H1 (cell line): ENCODE results near the gene PAX7. TPM values are rescaled to one million over a fixed set of nuclear protein-coding genes. Genes with fewer than 3 reads are reported as not detected.

Experiments used
- CTCF ChIA-PET: fragments of 300-600 bp; sonication (Branson Sonifier 250); formaldehyde crosslinking; loops from one replicate; lab custom pipeline; 2021; ENCODE audit not compliant: partially characterized antibody; lab: Charles Lee
- POLR2A ChIA-PET: fragments of 300-600 bp; sonication (Branson Sonifier 250); formaldehyde crosslinking; loops from one replicate; lab custom pipeline; 2021; ENCODE audit warnings: inconsistent platforms; ENCODE audit not compliant: partially characterized antibody; lab: Charles Lee
- DNase-seq, 2 experiments: peaks; one replicate each; pipeline versions ENCODE4 v3.0.0 to v3.0.0-alpha.2; 2010 to 2022; ENCODE audit warnings: low spot score in 2 of 2, low read depth in 1 of 2, mixed read lengths in 1 of 2
- FAIRE-seq: peaks from 2 replicates; lab custom pipeline; 2011; peaks lifted over from hg19 to GRCh38; lab: Jason Lieb, UNC
- H2AFZ ChIP-seq: 2 replicates; pipeline ENCODE4 v1.8.1; 2012; ENCODE audit warnings: low read length, inconsistent platforms
- H2AK5ac ChIP-seq: 2 replicates; pipeline ENCODE4 v1.6.1; 2013; ENCODE audit warnings: low read depth, low read length
- H2BK120ac ChIP-seq: replicated peaks from 2 replicates; pipeline ENCODE3; 2013; ENCODE audit warnings: low read depth, low read length, inconsistent platforms
- H2BK12ac ChIP-seq: 2 replicates; pipeline ENCODE4 v1.6.1; 2013; ENCODE audit warnings: low read depth, low read length
- H2BK15ac ChIP-seq: 2 replicates; pipeline ENCODE4 v1.6.1; 2013; ENCODE audit warnings: low read length
- H2BK20ac ChIP-seq: 2 replicates; pipeline ENCODE4 v1.6.1; 2013; ENCODE audit warnings: low read length
- H2BK5ac ChIP-seq: 2 replicates; pipeline ENCODE4 v1.6.1; 2013; ENCODE audit warnings: low read depth, low read length
- H3K14ac ChIP-seq: 2 replicates; pipeline ENCODE4 v1.6.1; 2013; ENCODE audit warnings: inconsistent platforms; ENCODE audit not compliant: insufficient read length
- H3K18ac ChIP-seq: 2 replicates; pipeline ENCODE4 v1.6.1; 2013; ENCODE audit warnings: low read length; ENCODE audit errors: extremely low read depth
- H3K23ac ChIP-seq: 2 replicates; pipeline ENCODE4 v1.6.1; 2013; ENCODE audit warnings: inconsistent platforms; ENCODE audit not compliant: insufficient read length
- H3K23me2 ChIP-seq: 2 replicates; pipeline ENCODE4 v1.6.1; 2013; ENCODE audit warnings: low read depth, low read length
- H3K27ac ChIP-seq: 2 replicates; pipeline ENCODE4 v1.6.1; 2011; ENCODE audit warnings: low read depth, low read length, inconsistent platforms
- H3K27me3 ChIP-seq, 4 experiments: replicated peaks in 1 of 4; 1 replicate in 1 of 4; 2 replicates in 3 of 4; pipeline versions ENCODE4 v1.6.1 to v1.8.1; 2011 to 2013; ENCODE audit warnings: low read length in 3 of 4, mild to moderate bottlenecking in 3 of 4, inconsistent platforms in 2 of 4, mixed read lengths in 2 of 4, moderate library complexity in 1 of 4; ENCODE audit not compliant: control insufficient read depth in 3 of 4, insufficient read depth in 3 of 4; ENCODE audit errors: extremely low read depth in 1 of 4
- H3K36me3 ChIP-seq, 4 experiments: 2 replicates each; pipeline versions ENCODE4 v1.6.1 to v1.8.1; 2011 to 2013; ENCODE audit warnings: mild to moderate bottlenecking in 4 of 4, low read length in 3 of 4, moderate library complexity in 2 of 4, control low read depth in 1 of 4, inconsistent platforms in 1 of 4; ENCODE audit not compliant: insufficient read depth in 4 of 4, control insufficient read depth in 2 of 4
- H3K4ac ChIP-seq: replicated peaks from 2 replicates; pipeline ENCODE3; 2013; ENCODE audit warnings: low read length, low read depth, mixed read lengths, inconsistent platforms; ENCODE audit not compliant: insufficient read length
- H3K4me1 ChIP-seq, 4 experiments: replicated peaks in 1 of 4; 1 replicate in 1 of 4; 2 replicates in 3 of 4; pipeline versions ENCODE4 v1.6.1 to v1.8.1; 2011 to 2013; ENCODE audit warnings: low read length in 3 of 4, inconsistent platforms in 2 of 4, mixed read lengths in 1 of 4; ENCODE audit not compliant: insufficient read depth in 4 of 4, control insufficient read depth in 3 of 4
- H3K4me2 ChIP-seq, 2 experiments: 2 replicates each; pipeline versions ENCODE4 v1.6.1 to v1.8.1; 2011 to 2013; ENCODE audit warnings: low read depth in 2 of 2, low read length in 2 of 2, control low read depth in 1 of 2, inconsistent platforms in 1 of 2, mild to moderate bottlenecking in 1 of 2; ENCODE audit not compliant: insufficient read depth in 1 of 2
- H3K4me3 ChIP-seq, 4 experiments: fragments of 200-600, 300-600 bp in 1 of 4; sonication (generic), shearing (Covaris generic), sonication (Bioruptor Twin) in 1 of 4; 2 replicates each; pipeline versions ENCODE4 v1.5.1 to v1.8.1; 2011 to 2016; ENCODE audit warnings: low read length in 4 of 4, low read depth in 3 of 4, control low read depth in 2 of 4, inconsistent platforms in 2 of 4, mild to moderate bottlenecking in 2 of 4, mixed read lengths in 1 of 4, moderate library complexity in 1 of 4; ENCODE audit not compliant: insufficient read depth in 2 of 4; ENCODE audit errors: extremely low read depth in 1 of 4
- H3K56ac ChIP-seq: replicated peaks from 2 replicates; pipeline ENCODE3; 2013; ENCODE audit warnings: low read depth, mild to moderate bottlenecking, mixed read lengths, low read length, inconsistent platforms; ENCODE audit not compliant: insufficient read length
- H3K79me1 ChIP-seq: 2 replicates; pipeline ENCODE4 v1.6.1; 2013; ENCODE audit warnings: low read depth, low read length, control low read depth
- H3K79me2 ChIP-seq, 2 experiments: 2 replicates each; pipeline versions ENCODE4 v1.6.1 to v1.8.1; 2012 to 2013; ENCODE audit warnings: low read length in 2 of 2, mild to moderate bottlenecking in 2 of 2, inconsistent platforms in 1 of 2; ENCODE audit not compliant: insufficient read depth in 2 of 2, control insufficient read depth in 1 of 2
- H3K9ac ChIP-seq, 4 experiments: replicated peaks in 1 of 4; 1 replicate in 1 of 4; 2 replicates in 3 of 4; pipeline versions ENCODE4 v1.6.1 to v1.8.1; 2011 to 2013; ENCODE audit warnings: low read depth in 3 of 4, low read length in 3 of 4, control low read depth in 2 of 4, mild to moderate bottlenecking in 2 of 4, moderate library complexity in 2 of 4, inconsistent platforms in 1 of 4; ENCODE audit errors: extremely low read depth in 1 of 4
- H3K9me3 ChIP-seq, 2 experiments: 2 replicates each; pipeline versions ENCODE4 v1.6.1 to v1.8.1; 2012 to 2013; ENCODE audit warnings: mild to moderate bottlenecking in 2 of 2, moderate library complexity in 2 of 2, control low read depth in 1 of 2, inconsistent platforms in 1 of 2, low read depth in 1 of 2, low read length in 1 of 2, mixed read lengths in 1 of 2; ENCODE audit not compliant: insufficient read depth in 2 of 2
- H4K20me1 ChIP-seq, 2 experiments: replicated peaks in 1 of 2; 2 replicates each; pipeline versions ENCODE3 to v1.8.1; 2011 to 2013; ENCODE audit warnings: inconsistent platforms in 2 of 2, low read length in 2 of 2, mild to moderate bottlenecking in 1 of 2; ENCODE audit not compliant: insufficient read depth in 2 of 2, control insufficient read depth in 1 of 2
- H4K5ac ChIP-seq: 2 replicates; pipeline ENCODE4 v1.6.1; 2013; ENCODE audit warnings: low read length, low read depth, mixed read lengths, inconsistent platforms; ENCODE audit not compliant: insufficient read length
- H4K8ac ChIP-seq: 2 replicates; pipeline ENCODE4 v1.8.0; 2013; ENCODE audit warnings: mild to moderate bottlenecking, moderate library complexity, low read length, inconsistent platforms; ENCODE audit not compliant: insufficient read depth; ENCODE audit errors: extremely low read depth
- H4K91ac ChIP-seq: replicated peaks from 2 replicates; pipeline ENCODE3; 2013; ENCODE audit warnings: low read length, mixed read lengths, inconsistent platforms; ENCODE audit not compliant: insufficient read length
- ASH2L ChIP-seq: fragments of 200-600, 300-600 bp; sonication (generic); IDR thresholded peaks from one replicate; pipeline ENCODE4 v1.7.1; 2017; ENCODE audit warnings: low read length
- EGR1 ChIP-seq: IDR thresholded peaks from 2 replicates; pipeline ENCODE4 v1.6.1; 2011; ENCODE audit warnings: low read depth, low read length, borderline replicate concordance
- JUN ChIP-seq: IDR thresholded peaks from 2 replicates; pipeline ENCODE4 v1.6.1; 2011; ENCODE audit warnings: low read depth, mild to moderate bottlenecking, improper control_type of control experiment, low read length
- MAFK ChIP-seq: IDR thresholded peaks from 2 replicates; pipeline ENCODE4 v1.6.1; 2012; ENCODE audit warnings: low read depth, mild to moderate bottlenecking, improper control_type of control experiment, low read length
- POLR2A ChIP-seq, 2 experiments: IDR thresholded peaks; 1 replicate in 1 of 2; 2 replicates in 1 of 2; pipeline ENCODE4 v1.6.1; 2011; ENCODE audit warnings: low read depth in 2 of 2, low read length in 2 of 2, mild to moderate bottlenecking in 2 of 2; ENCODE audit errors: control extremely low read depth in 1 of 2
- SP2 ChIP-seq: IDR thresholded peaks from 2 replicates; pipeline ENCODE4 v1.6.1; 2012; ENCODE audit warnings: mild to moderate bottlenecking, low read length, inconsistent platforms
- TCF12 ChIP-seq: IDR thresholded peaks from 2 replicates; pipeline ENCODE4 v1.6.1; 2011; ENCODE audit warnings: low read depth, mild to moderate bottlenecking, low read length
- WGBS, 2 experiments: shearing (Covaris generic) in 1 of 2; methylation state at CpG; one replicate each; pipeline versions ENCODE4 v1.1.6 to v1.1.7; 2013 to 2015; ENCODE audit warnings: low lambda C conversion rate in 2 of 2, mixed read lengths in 2 of 2, inconsistent platforms in 1 of 2, low coverage in 1 of 2, missing lambda C conversion rate in 1 of 2; ENCODE audit not compliant: insufficient replicate concordance in 2 of 2, insufficient coverage in 1 of 2, insufficient read length in 1 of 2; ENCODE audit errors: extremely low coverage in 1 of 2, missing lambda C conversion rate in 1 of 2; 5-methylcytosine and 5-hydroxymethylcytosine counted together
- polyA plus RNA-seq, 7 experiments: library from polyadenylated mRNA; depleted of rRNA in 3 of 7; stranded (reverse) in 5 of 7; unstranded in 2 of 7; fragments of >200 nt in 5 of 7; fragments of 200-250 nt in 2 of 7; gene quantifications; 1 replicate in 5 of 7; 2 replicates in 1 of 7; 4 replicates in 1 of 7; pipeline versions ENCODE4 v1.2.1 to v1.2.3, GENCODE V29; 2011 to 2013; ENCODE audit warnings: missing spikeins in 2 of 7, mixed read lengths in 2 of 7
- total RNA-seq: library from RNA; stranded (reverse); fragmentation: NEBNext Ultra II Directional; extraction: Animal tissue kit (Norgen Biotek cat#: 25700); gene quantifications from 2 replicates; pipeline ENCODE4 v1.2.1, GENCODE V29; 2021
- TF ChIP-seq, protein P1 (sequence below): IDR thresholded peaks from 2 replicates; pipeline ENCODE4 v1.6.1; 2012; ENCODE audit warnings: inconsistent platforms

Gene PAX7
- total and polyA plus RNA-seq, 2 of the 8 experiments (the other 6 are each of a cell fraction or from before 2014, with no cell fraction given) = not detected

GRCh38 chr1:18640228-18641004, 9.8 kb downstream of the PAX7 start:
- TF ChIP-seq JUN (no peak), MAFK (no peak), EGR1 (peak; percentile 61; the same call in 1 of the 2 replicates), SP2 (no peak), ASH2L (peak; percentile 49), POLR2A (IDR thresholded peaks at IDR 0.05; ENCODE audit: control extremely low read depth in 1 of 2, low read depth in 2 of 2, low read length in 2 of 2) (no peak), TCF12 (0 out of 2 replicates have a peak, but pooled peaks have one; percentile 50)
- TF ChIP-seq, protein P1, sequence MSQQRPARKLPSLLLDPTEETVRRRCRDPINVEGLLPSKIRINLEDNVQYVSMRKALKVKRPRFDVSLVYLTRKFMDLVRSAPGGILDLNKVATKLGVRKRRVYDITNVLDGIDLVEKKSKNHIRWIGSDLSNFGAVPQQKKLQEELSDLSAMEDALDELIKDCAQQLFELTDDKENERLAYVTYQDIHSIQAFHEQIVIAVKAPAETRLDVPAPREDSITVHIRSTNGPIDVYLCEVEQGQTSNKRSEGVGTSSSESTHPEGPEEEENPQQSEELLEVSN = peak; percentile 41; the same call in 1 of the 2 replicates
- TF ChIP-seq, all 59 proteins: peak for 4
- Histone ChIP-seq H2BK15ac (no peak overlapping the region), H3K4me1 (peaks cover 12 to 68% (median 28%) of the 10 kb centered on the region in 4 experiments), H4K20me1 (peaks cover 17 to 22% of the 10 kb centered on the region in 2 experiments), H3K4ac (no peak overlapping the region), H3K9ac (peak overlapping the region in 1 of 4 experiments; percentile 15; a peak in 1 of 7 replicates), H2BK12ac (peak overlapping the region; percentile 9; the same call in 1 of the 2 replicates), H2BK120ac (no peak overlapping the region), H3K4me3 (peak overlapping the region; percentile 18 to 56 (median 24); a peak in 5 of 8 replicates), H3K56ac (no peak overlapping the region), H3K79me2 (no peaks in the 10 kb centered on the region), H3K27ac (no peak overlapping the region), H3K14ac (no peak overlapping the region), H3K36me3 (no peaks in the 10 kb centered on the region; a peak in 1 of 8 replicates), H3K23ac (no peak overlapping the region), H2AK5ac (no peak overlapping the region), H2BK5ac (no peak overlapping the region), H4K8ac (no peak overlapping the region), H3K9me3 (no peaks in the 10 kb centered on the region), H4K5ac (no peak overlapping the region), H3K18ac (no peak overlapping the region), H2BK20ac (no peak overlapping the region), H3K4me2 (peak overlapping the region; percentile 72 to 82), H3K79me1 (no peaks in the 10 kb centered on the region), H3K27me3 (peaks cover 74 to 97% (median 91%) of the 10 kb centered on the region in 4 experiments), H2AFZ (no peak overlapping the region), H4K91ac (no peak overlapping the region), H3K23me2 (peaks cover 7% of the 10 kb centered on the region; the same call in 1 of the 2 replicates)
- POLR2A ChIA-PET = interaction anchor here (2.1 to 5.6 kb wide), 3 partner anchors 8 to 11 kb away, joined by 7 to 56 read pairs (median 12); partner anchors contain the start of gene PAX7
- no peak for FAIRE-seq
- DNase-seq = peak in 1 of 2 experiments; percentile 70
- WGBS, 2 experiments = 3% methylated on average over 22 of the region's 43 CpGs; no CpG with 5 or more reads in 1 of the 2 experiments
- CTCF ChIA-PET = interaction anchor here (0.7 to 2.9 kb wide), 4 partner anchors 11 to 60 kb away, joined by 3 to 8 read pairs (median 5); no protein-coding TSS in a partner anchor
